ENCODE results near the gene KPNA6. TPM values are rescaled to one million over a fixed set of nuclear protein-coding genes. Genes with fewer than 3 reads are reported as not detected.

The KPNA6 gene
- total and polyA plus RNA-seq, 9 of the 15 experiments (the other 6 are each of a cell fraction or from before 2014, with no cell fraction given), result 20.1 to 54.6 (median 32.2) TPM

DNA sequence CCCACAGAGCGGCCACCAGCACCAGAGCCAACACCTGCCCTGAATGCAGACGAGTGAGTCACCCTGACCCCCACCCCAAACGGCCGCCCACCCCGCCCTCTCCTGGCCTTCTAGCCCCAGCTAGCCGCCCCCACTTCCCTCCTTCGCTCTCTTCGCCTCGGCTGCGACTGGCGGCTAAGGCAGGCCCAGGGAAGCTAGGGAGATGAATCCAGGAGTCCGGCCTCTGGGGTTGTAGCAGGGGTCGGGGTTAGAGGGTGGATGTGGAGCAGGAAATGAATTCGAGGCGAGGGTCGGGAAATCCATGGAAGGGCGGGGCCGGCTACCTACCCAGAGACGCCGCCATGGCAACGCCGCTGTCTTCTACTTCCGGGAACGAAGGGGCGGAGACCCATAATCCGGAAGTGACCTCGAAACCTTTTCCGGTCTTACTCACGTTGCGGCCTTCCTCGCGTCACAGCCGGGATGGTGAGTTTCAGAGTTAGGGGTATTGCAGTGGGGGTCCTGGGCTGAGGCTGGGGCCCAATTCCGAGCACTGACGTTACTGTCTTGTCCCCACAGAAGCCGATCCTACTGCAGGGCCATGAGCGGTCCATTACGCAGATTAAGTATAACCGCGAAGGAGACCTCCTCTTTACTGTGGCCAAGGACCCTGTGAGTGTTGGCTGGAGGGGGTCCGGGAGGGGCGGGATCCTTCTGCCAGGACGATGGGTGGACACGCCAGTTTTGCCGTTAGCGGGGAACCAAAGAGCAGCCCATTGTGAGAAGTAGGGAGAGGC, 114.3 kb downstream of the KPNA6 start, which contains the start of the genes EIF3I and TMEM234 (continued):
- TF ChIP-seq, protein P1, sequence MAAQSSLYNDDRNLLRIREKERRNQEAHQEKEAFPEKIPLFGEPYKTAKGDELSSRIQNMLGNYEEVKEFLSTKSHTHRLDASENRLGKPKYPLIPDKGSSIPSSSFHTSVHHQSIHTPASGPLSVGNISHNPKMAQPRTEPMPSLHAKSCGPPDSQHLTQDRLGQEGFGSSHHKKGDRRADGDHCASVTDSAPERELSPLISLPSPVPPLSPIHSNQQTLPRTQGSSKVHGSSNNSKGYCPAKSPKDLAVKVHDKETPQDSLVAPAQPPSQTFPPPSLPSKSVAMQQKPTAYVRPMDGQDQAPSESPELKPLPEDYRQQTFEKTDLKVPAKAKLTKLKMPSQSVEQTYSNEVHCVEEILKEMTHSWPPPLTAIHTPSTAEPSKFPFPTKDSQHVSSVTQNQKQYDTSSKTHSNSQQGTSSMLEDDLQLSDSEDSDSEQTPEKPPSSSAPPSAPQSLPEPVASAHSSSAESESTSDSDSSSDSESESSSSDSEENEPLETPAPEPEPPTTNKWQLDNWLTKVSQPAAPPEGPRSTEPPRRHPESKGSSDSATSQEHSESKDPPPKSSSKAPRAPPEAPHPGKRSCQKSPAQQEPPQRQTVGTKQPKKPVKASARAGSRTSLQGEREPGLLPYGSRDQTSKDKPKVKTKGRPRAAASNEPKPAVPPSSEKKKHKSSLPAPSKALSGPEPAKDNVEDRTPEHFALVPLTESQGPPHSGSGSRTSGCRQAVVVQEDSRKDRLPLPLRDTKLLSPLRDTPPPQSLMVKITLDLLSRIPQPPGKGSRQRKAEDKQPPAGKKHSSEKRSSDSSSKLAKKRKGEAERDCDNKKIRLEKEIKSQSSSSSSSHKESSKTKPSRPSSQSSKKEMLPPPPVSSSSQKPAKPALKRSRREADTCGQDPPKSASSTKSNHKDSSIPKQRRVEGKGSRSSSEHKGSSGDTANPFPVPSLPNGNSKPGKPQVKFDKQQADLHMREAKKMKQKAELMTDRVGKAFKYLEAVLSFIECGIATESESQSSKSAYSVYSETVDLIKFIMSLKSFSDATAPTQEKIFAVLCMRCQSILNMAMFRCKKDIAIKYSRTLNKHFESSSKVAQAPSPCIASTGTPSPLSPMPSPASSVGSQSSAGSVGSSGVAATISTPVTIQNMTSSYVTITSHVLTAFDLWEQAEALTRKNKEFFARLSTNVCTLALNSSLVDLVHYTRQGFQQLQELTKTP (IDR thresholded peaks at IDR 0.05; ENCODE audit: low read depth in 1 of 2, partially characterized antibody in 2 of 2), result peak in 1 of 2 experiments; percentile 51
- TF ChIP-seq C11orf30 (IDR thresholded peaks at IDR 0.05; ENCODE audit: low read depth) (peak; percentile 78), KDM4B (IDR thresholded peaks at IDR 0.05; ENCODE audit: borderline replicate concordance in 2 of 2, low read depth in 1 of 2) (peak in 1 of 2 experiments; percentile 90; a peak in 2 of 4 replicates), ZNF239 (CRISPR knock-in tag; IDR thresholded peaks at IDR 0.05) (no peak), MAFK (IDR thresholded peaks at IDR 0.05; ENCODE audit: low read length) (no peak), BRD9 (IDR thresholded peaks at IDR 0.05; ENCODE audit: low read depth, partially characterized antibody) (no peak), CC2D1A (IDR thresholded peaks at IDR 0.05) (0 out of 2 replicates have a peak, but pooled peaks have one; percentile 3), NCOA1 (IDR thresholded peaks at IDR 0.05; ENCODE audit: low read depth) (peak; percentile 40; the same call in 1 of the 2 replicates), HCFC1 (IDR thresholded peaks at IDR 0.05; ENCODE audit: low read depth, low read length) (peak; percentile 70), NFXL1 (CRISPR knock-in tag; IDR thresholded peaks at IDR 0.05) (no peak; the same call in 1 of the 2 replicates), JUNB (CRISPR knock-in tag; conservative IDR thresholded peaks at IDR 0.05) (no peak), POU5F1 (IDR thresholded peaks at IDR 0.05; ENCODE audit: borderline replicate concordance, low read depth, low read length, partially characterized antibody) (no peak), ZNF3 (CRISPR knock-in tag; IDR thresholded peaks at IDR 0.05) (no peak)
- TF ChIP-seq, protein P2, sequence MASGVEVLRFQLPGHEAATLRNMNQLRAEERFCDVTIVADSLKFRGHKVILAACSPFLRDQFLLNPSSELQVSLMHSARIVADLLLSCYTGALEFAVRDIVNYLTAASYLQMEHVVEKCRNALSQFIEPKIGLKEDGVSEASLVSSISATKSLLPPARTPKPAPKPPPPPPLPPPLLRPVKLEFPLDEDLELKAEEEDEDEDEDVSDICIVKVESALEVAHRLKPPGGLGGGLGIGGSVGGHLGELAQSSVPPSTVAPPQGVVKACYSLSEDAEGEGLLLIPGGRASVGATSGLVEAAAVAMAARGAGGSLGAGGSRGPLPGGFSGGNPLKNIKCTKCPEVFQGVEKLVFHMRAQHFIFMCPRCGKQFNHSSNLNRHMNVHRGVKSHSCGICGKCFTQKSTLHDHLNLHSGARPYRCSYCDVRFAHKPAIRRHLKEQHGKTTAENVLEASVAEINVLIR (CRISPR knock-in tag; IDR thresholded peaks at IDR 0.05), result 0 out of 2 replicates have a peak, but pooled peaks have one; percentile 33
- TF ChIP-seq, protein P3, sequence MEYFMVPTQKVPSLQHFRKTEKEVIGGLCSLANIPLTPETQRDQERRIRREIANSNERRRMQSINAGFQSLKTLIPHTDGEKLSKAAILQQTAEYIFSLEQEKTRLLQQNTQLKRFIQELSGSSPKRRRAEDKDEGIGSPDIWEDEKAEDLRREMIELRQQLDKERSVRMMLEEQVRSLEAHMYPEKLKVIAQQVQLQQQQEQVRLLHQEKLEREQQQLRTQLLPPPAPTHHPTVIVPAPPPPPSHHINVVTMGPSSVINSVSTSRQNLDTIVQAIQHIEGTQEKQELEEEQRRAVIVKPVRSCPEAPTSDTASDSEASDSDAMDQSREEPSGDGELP (CRISPR knock-in tag; IDR thresholded peaks at IDR 0.05; ENCODE audit: borderline replicate concordance), result peak; percentile 74
- TF ChIP-seq, protein P4, sequence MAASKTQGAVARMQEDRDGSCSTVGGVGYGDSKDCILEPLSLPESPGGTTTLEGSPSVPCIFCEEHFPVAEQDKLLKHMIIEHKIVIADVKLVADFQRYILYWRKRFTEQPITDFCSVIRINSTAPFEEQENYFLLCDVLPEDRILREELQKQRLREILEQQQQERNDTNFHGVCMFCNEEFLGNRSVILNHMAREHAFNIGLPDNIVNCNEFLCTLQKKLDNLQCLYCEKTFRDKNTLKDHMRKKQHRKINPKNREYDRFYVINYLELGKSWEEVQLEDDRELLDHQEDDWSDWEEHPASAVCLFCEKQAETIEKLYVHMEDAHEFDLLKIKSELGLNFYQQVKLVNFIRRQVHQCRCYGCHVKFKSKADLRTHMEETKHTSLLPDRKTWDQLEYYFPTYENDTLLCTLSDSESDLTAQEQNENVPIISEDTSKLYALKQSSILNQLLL (CRISPR knock-in tag; IDR thresholded peaks at IDR 0.05; ENCODE audit: borderline replicate concordance), result no peak
- TF ChIP-seq, protein P5, sequence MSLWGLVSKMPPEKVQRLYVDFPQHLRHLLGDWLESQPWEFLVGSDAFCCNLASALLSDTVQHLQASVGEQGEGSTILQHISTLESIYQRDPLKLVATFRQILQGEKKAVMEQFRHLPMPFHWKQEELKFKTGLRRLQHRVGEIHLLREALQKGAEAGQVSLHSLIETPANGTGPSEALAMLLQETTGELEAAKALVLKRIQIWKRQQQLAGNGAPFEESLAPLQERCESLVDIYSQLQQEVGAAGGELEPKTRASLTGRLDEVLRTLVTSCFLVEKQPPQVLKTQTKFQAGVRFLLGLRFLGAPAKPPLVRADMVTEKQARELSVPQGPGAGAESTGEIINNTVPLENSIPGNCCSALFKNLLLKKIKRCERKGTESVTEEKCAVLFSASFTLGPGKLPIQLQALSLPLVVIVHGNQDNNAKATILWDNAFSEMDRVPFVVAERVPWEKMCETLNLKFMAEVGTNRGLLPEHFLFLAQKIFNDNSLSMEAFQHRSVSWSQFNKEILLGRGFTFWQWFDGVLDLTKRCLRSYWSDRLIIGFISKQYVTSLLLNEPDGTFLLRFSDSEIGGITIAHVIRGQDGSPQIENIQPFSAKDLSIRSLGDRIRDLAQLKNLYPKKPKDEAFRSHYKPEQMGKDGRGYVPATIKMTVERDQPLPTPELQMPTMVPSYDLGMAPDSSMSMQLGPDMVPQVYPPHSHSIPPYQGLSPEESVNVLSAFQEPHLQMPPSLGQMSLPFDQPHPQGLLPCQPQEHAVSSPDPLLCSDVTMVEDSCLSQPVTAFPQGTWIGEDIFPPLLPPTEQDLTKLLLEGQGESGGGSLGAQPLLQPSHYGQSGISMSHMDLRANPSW (CRISPR knock-in tag; IDR thresholded peaks at IDR 0.05), result no peak
